ENCODE measurements around the gene B4GALT5.

DNA sequence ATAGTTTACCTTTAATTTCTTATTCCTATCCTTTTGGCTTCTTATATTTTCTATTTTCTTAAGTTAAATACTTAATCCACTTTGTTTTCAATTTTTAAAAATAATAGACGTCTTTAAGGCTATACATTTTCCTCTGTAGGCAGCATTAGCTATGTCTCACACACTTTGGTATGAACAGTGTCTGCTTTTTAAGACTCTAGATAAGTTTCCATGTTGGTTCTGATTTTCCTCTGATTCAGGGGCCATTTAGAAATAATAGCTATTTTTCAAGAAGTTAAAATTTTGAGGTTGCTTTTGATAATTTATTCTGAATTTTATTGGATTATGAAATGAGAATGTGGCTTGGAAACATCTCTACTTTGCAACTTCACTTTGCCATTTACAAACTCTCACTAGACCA, 91.4 kb downstream of the B4GALT5 start:
- TF ChIP-seq, protein P1, sequence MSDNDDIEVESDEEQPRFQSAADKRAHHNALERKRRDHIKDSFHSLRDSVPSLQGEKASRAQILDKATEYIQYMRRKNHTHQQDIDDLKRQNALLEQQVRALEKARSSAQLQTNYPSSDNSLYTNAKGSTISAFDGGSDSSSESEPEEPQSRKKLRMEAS (IDR thresholded peaks at IDR 0.05; ENCODE audit: low read depth) = no peak
- TF ChIP-seq, protein P2, sequence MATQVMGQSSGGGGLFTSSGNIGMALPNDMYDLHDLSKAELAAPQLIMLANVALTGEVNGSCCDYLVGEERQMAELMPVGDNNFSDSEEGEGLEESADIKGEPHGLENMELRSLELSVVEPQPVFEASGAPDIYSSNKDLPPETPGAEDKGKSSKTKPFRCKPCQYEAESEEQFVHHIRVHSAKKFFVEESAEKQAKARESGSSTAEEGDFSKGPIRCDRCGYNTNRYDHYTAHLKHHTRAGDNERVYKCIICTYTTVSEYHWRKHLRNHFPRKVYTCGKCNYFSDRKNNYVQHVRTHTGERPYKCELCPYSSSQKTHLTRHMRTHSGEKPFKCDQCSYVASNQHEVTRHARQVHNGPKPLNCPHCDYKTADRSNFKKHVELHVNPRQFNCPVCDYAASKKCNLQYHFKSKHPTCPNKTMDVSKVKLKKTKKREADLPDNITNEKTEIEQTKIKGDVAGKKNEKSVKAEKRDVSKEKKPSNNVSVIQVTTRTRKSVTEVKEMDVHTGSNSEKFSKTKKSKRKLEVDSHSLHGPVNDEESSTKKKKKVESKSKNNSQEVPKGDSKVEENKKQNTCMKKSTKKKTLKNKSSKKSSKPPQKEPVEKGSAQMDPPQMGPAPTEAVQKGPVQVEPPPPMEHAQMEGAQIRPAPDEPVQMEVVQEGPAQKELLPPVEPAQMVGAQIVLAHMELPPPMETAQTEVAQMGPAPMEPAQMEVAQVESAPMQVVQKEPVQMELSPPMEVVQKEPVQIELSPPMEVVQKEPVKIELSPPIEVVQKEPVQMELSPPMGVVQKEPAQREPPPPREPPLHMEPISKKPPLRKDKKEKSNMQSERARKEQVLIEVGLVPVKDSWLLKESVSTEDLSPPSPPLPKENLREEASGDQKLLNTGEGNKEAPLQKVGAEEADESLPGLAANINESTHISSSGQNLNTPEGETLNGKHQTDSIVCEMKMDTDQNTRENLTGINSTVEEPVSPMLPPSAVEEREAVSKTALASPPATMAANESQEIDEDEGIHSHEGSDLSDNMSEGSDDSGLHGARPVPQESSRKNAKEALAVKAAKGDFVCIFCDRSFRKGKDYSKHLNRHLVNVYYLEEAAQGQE (IDR thresholded peaks at IDR 0.05; ENCODE audit: low read depth, low read length) = no peak
- TF ChIP-seq POLR2AphosphoS5 (IDR thresholded peaks at IDR 0.05; ENCODE audit: low read depth, low read length) (no peak), RFX5 (IDR thresholded peaks at IDR 0.05; ENCODE audit: low read length) (no peak), TCF12 (IDR thresholded peaks at IDR 0.05) (no peak), YY1 (IDR thresholded peaks at IDR 0.05; ENCODE audit: low read depth) (no peak), SMC3 (IDR thresholded peaks at IDR 0.05; ENCODE audit: low read depth, low read length) (no peak), EZH2phosphoT487 (IDR thresholded peaks at IDR 0.05; ENCODE audit: borderline replicate concordance, low read depth) (no peak), ELF1 (IDR thresholded peaks at IDR 0.05) (no peak)
- TF ChIP-seq, protein P3, sequence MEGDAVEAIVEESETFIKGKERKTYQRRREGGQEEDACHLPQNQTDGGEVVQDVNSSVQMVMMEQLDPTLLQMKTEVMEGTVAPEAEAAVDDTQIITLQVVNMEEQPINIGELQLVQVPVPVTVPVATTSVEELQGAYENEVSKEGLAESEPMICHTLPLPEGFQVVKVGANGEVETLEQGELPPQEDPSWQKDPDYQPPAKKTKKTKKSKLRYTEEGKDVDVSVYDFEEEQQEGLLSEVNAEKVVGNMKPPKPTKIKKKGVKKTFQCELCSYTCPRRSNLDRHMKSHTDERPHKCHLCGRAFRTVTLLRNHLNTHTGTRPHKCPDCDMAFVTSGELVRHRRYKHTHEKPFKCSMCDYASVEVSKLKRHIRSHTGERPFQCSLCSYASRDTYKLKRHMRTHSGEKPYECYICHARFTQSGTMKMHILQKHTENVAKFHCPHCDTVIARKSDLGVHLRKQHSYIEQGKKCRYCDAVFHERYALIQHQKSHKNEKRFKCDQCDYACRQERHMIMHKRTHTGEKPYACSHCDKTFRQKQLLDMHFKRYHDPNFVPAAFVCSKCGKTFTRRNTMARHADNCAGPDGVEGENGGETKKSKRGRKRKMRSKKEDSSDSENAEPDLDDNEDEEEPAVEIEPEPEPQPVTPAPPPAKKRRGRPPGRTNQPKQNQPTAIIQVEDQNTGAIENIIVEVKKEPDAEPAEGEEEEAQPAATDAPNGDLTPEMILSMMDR (IDR thresholded peaks at IDR 0.05) = no peak
- TF ChIP-seq, protein P4, sequence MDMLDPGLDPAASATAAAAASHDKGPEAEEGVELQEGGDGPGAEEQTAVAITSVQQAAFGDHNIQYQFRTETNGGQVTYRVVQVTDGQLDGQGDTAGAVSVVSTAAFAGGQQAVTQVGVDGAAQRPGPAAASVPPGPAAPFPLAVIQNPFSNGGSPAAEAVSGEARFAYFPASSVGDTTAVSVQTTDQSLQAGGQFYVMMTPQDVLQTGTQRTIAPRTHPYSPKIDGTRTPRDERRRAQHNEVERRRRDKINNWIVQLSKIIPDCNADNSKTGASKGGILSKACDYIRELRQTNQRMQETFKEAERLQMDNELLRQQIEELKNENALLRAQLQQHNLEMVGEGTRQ (IDR thresholded peaks at IDR 0.05; ENCODE audit: borderline replicate concordance, low read depth, low read length) = no peak
- TF ChIP-seq, protein P5, sequence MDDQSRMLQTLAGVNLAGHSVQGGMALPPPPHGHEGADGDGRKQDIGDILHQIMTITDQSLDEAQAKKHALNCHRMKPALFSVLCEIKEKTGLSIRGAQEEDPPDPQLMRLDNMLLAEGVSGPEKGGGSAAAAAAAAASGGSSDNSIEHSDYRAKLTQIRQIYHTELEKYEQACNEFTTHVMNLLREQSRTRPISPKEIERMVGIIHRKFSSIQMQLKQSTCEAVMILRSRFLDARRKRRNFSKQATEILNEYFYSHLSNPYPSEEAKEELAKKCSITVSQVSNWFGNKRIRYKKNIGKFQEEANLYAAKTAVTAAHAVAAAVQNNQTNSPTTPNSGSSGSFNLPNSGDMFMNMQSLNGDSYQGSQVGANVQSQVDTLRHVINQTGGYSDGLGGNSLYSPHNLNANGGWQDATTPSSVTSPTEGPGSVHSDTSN (IDR thresholded peaks at IDR 0.05) = no peak

Data from SK-N-SH (cell line).